Thyroid gland (tissue), 4 donors: ENCODE measurements around the gene SP7. TPM values are rescaled to one million over a fixed set of nuclear protein-coding genes. Genes with fewer than 3 reads are reported as not detected.
"Not testable (repeated sequence)": the region's sequence is repeated elsewhere in the genome, so short reads cannot be mapped to it uniquely, and the experiment has no call there.

Source experiments
- DNase-seq, 2 donors: peaks; one replicate each; pipeline ENCODE4 v3.0.0-alpha.2; 2019
- H3K27ac ChIP-seq, 3 donors: fragments of 200-600 bp; sonication (generic); 1 replicate in 2 of 3; 2 replicates in 1 of 3; pipeline ENCODE4 v1.5.1; 2016 to 2019; ENCODE audit warnings: mild to moderate bottlenecking in 1 of 3, moderate library complexity in 1 of 3
- H3K27me3 ChIP-seq: fragments of 200-600 bp; sonication (generic); one replicate; pipeline ENCODE4 v1.5.1; 2019
- H3K36me3 ChIP-seq, 2 donors: fragments of 200-600 bp; sonication (generic); one replicate each; pipeline ENCODE4 v1.5.1; 2016 to 2019
- H3K4me1 ChIP-seq, 2 donors: fragments of 200-600 bp; sonication (generic); one replicate each; pipeline ENCODE4 v1.5.1; 2017 to 2019
- H3K4me3 ChIP-seq, 3 donors: fragments of 200-600 bp; sonication (generic); replicated peaks in 1 of 3; 1 replicate in 2 of 3; 2 replicates in 1 of 3; pipeline ENCODE4 v1.5.1; 2016; ENCODE audit warnings: mild to moderate bottlenecking in 1 of 3
- H3K9me3 ChIP-seq: fragments of 200-600 bp; sonication (generic); one replicate; pipeline ENCODE4 v1.5.1; 2017
- CTCF ChIP-seq, 6 experiments: fragments of 200-600 bp in 3 of 6; fragments of 450-650 bp in 3 of 6; sonication (generic) in 3 of 6; IDR thresholded peaks; one replicate each; pipeline ENCODE4 v1.5.1; 2016 to 2019; ENCODE audit warnings: antibody characterized with exemption in 6 of 6, mild to moderate bottlenecking in 2 of 6, inconsistent platforms in 1 of 6, moderate library complexity in 1 of 6
- POLR2A ChIP-seq, 2 donors: fragments of 450-650 bp; IDR thresholded peaks; one replicate each; pipeline ENCODE4 v1.6.1; 2017; ENCODE audit warnings: antibody characterized with exemption in 2 of 2, mild to moderate bottlenecking in 2 of 2, moderate library complexity in 1 of 2
- WGBS, 2 donors: methylation state at CpG; one replicate each; pipeline ENCODE4 v1.1.5; 2017; 5-methylcytosine and 5-hydroxymethylcytosine counted together
- intact Hi-C: fragments of 100-400 bp; cut with DNase I; formaldehyde crosslinking; loops from one replicate; pipeline ENCODE4 v1.15.1; 2023
- total RNA-seq, 4 donors: library from RNA; depleted of rRNA; stranded (reverse); fragments of >200 nt; gene quantifications; one replicate each; pipeline ENCODE4 v1.2.3, GENCODE V29; 2016

Gene SP7
- total RNA-seq, 4 donors from 2014 or later: not detected

DNA sequence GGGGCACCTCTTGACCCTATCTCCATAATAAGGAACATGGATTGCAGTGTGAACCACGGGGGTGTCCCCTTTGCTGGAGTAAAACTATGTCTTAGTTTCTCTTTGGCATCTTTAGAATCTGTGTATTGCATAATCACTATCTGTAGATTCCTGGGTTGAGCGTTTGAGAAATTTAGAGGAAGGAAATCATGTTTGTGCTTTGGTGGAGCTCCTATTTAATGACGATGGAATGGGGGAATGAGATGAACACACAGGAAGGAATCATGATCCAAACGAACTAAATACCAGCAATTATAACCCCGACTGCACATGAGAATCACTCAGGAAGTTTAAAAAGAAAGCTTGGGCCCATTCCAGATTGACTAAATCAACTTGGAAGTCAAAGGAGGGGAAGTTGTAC is 38.0 kb downstream of the SP7 start:
- Histone ChIP-seq H3K4me1 (peaks cover 40 to 52% of the 10 kb centered on the region in 2 donors), H3K9me3 (no peaks in the 10 kb centered on the region), H3K36me3 (peaks cover 8 to 20% of the 10 kb centered on the region in 2 donors), H3K4me3 (no peak overlapping the region), H3K27ac (peak overlapping the region in 2 of 3 donors; percentile 68 to 76), H3K27me3 (no peaks in the 10 kb centered on the region)
- TF ChIP-seq CTCF (IDR thresholded peaks at IDR 0.05) (no peak), POLR2A (IDR thresholded peaks at IDR 0.05) (no peak)
- WGBS, 2 donors: 30 to 42% methylated on average over 5 of the region's 5 CpGs
- no peak for DNase-seq
- intact Hi-C loops: no loop called here

GRCh38 chr12:53297106-53297505 is 39.0 kb downstream of the SP7 start:
- H3K4me1 ChIP-seq: peaks cover 40 to 52% of the 10 kb centered on the region in 2 donors

GRCh38 chr12:53295891-53296219 is 40.3 kb downstream of the SP7 start:
- TF ChIP-seq CTCF (IDR thresholded peaks at IDR 0.05) (no peak), POLR2A (IDR thresholded peaks at IDR 0.05) (no peak)
- Histone ChIP-seq H3K4me1 (peaks cover 40 to 51% of the 10 kb centered on the region in 2 donors), H3K27me3 (no peaks in the 10 kb centered on the region), H3K36me3 (peaks cover 0 to 6% of the 10 kb centered on the region in 2 donors), H3K4me3 (peak overlapping the region; percentile 18 to 86 (median 68)), H3K9me3 (no peaks in the 10 kb centered on the region), H3K27ac (peak overlapping the region; percentile 71 to 82 (median 76))
- DNase-seq: no peak
- intact Hi-C loops: no loop called here
- WGBS, 2 donors: 3 to 5% methylated on average over 12 of the region's 12 CpGs

More at GRCh38 chr12:53297106-53297505, 39.0 kb downstream of the SP7 start:
- H3K27me3 ChIP-seq, H3K4me3 ChIP-seq, intact Hi-C loops, H3K9me3 ChIP-seq: not testable (repeated sequence)
- Histone ChIP-seq H3K27ac (peak overlapping the region; percentile 46 to 76 (median 71)), H3K36me3 (peaks cover 0 to 15% of the 10 kb centered on the region in 2 donors)
- 41% methylated on average over 10 of the region's 10 CpGs for WGBS, 2 donors
- DNase-seq: peak; percentile 73 to 75

GRCh38 chr12:53295070-53295890 is 40.9 kb downstream of the SP7 start, which contains the start of gene PFDN5:
Gene PFDN5 (plus strand): TSS chr12:53295542. CDS start chr12:53295568, 26 bp downstream.
- Histone ChIP-seq H3K27ac (peak within 1 kb of the TSS; percentile 76 to 82 (median 79)), H3K4me1 (peaks cover 35 to 45% of the 10 kb centered on the region in 2 donors), H3K4me3 (peak within 1 kb of the TSS; percentile 18 to 86 (median 68)), H3K27me3 (no peaks in the 10 kb centered on the region), H3K9me3 (no peaks in the 10 kb centered on the region), H3K36me3 (peaks cover 0 to 6% of the 10 kb centered on the region in 2 donors)
- DNase-seq: peak; percentile 90
- intact Hi-C loops: no loop called here
- 1 to 2% methylated on average over 36 to 42 of the region's 42 CpGs for WGBS, 2 donors
- TF ChIP-seq POLR2A (IDR thresholded peaks at IDR 0.05): peak in 1 of 2 donors; percentile 78
- peak in 3 of 6 experiments; percentile 9 to 32 (median 31) for TF ChIP-seq CTCF (IDR thresholded peaks at IDR 0.05)

- DNase-seq: no peak
- H3K4me1 ChIP-seq: peaks cover 20 to 23% of the 10 kb centered on the region in 2 donors
- intact Hi-C loops: no loop called here
- H3K27me3 ChIP-seq: no peaks in the 10 kb centered on the region
- H3K9me3 ChIP-seq: no peaks in the 10 kb centered on the region
- TF ChIP-seq POLR2A (IDR thresholded peaks at IDR 0.05): no peak
- TF ChIP-seq CTCF (IDR thresholded peaks at IDR 0.05): no peak
- H3K36me3 ChIP-seq: no peaks in the 10 kb centered on the region
- no peak overlapping the region for H3K27ac ChIP-seq
- no peak overlapping the region for H3K4me3 ChIP-seq
These were observed 43.7 kb downstream of the SP7 start for GRCh38 chr12:53292426-53292825.
